NCI-H748 (cell line): ENCODE data around the gene LIME1.

Experiments
- DNase-seq: peaks from one replicate; lab custom pipeline; 2025; ENCODE audit not compliant: unreplicated experiment; lab: John Stamatoyannopoulos, UW

The LIME1 gene

DNA sequence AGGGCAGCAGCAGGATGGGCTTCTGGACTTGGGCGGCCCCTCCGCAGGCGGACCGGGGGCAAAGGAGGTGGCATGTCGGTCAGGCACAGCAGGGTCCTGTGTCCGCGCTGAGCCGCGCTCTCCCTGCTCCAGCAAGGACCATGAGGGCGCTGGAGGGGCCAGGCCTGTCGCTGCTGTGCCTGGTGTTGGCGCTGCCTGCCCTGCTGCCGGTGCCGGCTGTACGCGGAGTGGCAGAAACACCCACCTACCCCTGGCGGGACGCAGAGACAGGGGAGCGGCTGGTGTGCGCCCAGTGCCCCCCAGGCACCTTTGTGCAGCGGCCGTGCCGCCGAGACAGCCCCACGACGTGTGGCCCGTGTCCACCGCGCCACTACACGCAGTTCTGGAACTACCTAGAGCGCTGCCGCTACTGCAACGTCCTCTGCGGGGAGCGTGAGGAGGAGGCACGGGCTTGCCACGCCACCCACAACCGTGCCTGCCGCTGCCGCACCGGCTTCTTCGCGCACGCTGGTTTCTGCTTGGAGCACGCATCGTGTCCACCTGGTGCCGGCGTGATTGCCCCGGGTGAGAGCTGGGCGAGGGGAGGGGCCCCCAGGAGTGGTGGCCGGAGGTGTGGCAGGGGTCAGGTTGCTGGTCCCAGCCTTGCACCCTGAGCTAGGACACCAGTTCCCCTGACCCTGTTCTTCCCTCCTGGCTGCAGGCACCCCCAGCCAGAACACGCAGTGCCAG lies 39.7 kb upstream of the LIME1 start, which contains the start of gene TNFRSF6B:
TSS of gene TNFRSF6B (plus strand) at position 25 of the 729 bp plus-strand sequence. CDS start at position 141, 116 bp downstream.
- DNase-seq, result no peak

DNA sequence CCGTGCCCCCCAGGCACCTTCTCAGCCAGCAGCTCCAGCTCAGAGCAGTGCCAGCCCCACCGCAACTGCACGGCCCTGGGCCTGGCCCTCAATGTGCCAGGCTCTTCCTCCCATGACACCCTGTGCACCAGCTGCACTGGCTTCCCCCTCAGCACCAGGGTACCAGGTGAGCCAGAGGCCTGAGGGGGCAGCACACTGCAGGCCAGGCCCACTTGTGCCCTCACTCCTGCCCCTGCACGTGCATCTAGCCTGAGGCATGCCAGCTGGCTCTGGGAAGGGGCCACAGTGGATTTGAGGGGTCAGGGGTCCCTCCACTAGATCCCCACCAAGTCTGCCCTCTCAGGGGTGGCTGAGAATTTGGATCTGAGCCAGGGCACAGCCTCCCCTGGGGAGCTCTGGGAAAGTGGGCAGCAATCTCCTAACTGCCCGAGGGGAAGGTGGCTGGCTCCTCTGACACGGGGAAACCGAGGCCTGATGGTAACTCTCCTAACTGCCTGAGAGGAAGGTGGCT lies 39.1 kb upstream of the LIME1 start:
- no peak for DNase-seq

DNA sequence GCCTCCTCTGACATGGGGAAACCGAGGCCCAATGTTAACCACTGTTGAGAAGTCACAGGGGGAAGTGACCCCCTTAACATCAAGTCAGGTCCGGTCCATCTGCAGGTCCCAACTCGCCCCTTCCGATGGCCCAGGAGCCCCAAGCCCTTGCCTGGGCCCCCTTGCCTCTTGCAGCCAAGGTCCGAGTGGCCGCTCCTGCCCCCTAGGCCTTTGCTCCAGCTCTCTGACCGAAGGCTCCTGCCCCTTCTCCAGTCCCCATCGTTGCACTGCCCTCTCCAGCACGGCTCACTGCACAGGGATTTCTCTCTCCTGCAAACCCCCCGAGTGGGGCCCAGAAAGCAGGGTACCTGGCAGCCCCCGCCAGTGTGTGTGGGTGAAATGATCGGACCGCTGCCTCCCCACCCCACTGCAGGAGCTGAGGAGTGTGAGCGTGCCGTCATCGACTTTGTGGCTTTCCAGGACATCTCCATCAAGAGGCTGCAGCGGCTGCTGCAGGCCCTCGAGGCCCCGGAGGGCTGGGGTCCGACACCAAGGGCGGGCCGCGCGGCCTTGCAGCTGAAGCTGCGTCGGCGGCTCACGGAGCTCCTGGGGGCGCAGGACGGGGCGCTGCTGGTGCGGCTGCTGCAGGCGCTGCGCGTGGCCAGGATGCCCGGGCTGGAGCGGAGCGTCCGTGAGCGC lies 38.5 kb upstream of the LIME1 start:
- no peak for DNase-seq

DNA sequence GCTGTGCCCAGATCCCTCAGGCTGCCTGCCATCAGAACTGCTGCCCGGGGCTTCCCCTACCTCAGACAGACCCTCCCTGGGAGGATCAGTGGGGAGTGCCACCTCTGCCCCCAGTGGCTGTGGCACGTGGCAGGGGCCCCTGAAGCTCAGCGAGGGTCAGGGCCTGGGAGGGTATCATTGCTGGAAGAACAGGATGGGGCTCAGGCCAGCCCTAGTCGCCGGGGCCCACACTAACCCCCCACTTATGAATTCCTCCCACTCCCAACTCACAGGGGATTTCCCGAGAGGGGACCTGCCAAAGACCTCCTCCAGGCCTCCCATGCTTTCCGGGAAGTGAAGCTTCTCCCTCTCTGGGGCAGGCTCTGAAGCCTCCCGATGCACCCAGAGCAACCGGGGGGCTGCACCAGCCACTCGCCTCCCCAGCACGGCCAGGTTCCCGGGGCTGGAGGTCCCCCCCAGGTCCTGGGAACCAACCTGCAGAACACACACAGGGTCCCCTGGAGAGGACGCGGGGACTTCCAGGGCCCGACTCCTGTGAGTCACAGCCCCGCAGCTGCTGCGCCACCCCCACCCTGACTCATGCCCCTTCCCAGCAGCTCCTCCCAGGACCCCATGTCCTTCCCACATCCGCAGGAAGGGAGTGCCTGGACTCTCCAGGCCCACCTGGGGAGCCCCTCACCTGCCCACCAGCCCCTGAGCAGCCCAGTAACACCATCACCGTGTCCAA lies 37.6 kb upstream of the LIME1 start:
- no peak for DNase-seq

- no peak for DNase-seq
These were observed 36.8 kb upstream of the LIME1 start for GRCh38 chr20:63699466-63700198.

DNA sequence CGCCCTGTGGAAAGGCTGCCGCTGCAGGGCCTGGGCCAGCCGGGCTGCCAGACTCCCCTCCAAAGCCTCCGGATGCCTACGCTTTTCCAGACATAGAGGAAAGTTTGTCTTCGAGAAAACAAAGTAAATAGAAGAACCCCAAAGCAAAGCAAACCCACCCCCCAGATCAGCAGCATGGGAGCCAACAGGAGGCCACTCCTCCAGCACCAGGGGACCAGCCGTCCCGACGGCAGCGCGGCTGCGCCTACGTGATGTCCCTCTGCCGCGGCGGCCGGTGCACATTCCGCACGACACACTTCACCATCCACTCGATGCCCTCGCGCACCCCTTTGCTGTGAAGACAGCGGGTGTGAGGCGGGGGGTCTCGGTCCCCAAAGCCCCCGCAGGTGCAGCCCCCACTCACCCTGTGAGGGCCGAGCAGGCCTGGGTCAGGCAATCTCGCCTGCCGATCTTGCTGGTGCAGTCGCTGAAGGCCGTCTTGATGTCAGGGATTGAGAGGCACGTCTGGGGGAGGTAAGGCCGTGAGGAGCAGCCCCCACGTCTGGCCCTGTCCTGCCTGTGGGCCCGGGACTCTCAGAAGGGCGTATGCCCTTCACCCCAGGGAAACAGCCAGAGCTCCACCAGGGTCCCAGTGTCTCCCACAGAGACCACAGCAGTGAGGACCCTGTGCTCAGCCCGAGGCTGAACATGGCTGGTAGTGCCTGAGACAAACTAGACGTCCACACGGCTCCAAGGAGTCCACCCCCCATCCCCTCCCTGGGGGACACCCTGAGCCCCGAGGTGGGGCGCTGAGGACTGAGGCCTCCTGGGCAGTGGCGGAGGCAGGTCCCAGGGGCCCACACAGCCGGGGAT lies 36.0 kb upstream of the LIME1 start:
- DNase-seq, result no peak

DNA sequence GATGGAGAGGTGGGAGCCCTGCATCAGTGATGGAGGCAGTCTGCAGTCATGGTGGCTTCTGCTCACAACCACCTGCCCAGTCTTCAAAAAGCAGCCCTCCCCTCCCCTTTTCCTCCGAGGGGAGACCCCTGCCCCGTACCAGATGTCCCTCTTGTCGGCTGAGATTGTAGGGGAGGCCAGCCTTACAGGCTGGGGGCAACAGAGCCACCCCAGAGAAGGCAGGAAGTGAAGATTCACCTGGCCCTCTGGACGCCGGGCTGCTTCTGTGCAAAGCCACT lies 35.5 kb upstream of the LIME1 start:
- DNase-seq, result no peak

- DNase-seq, result no peak
These were observed 35.0 kb upstream of the LIME1 start for GRCh38 chr20:63701329-63702035.

GRCh38 chr20:63702036-63702665 lies 34.3 kb upstream of the LIME1 start:
- DNase-seq, result no peak

GRCh38 chr20:63702751-63703470 lies 33.6 kb upstream of the LIME1 start:
- DNase-seq, result no peak

GRCh38 chr20:63703471-63703975 lies 32.9 kb upstream of the LIME1 start:
- DNase-seq, result no peak

DNA sequence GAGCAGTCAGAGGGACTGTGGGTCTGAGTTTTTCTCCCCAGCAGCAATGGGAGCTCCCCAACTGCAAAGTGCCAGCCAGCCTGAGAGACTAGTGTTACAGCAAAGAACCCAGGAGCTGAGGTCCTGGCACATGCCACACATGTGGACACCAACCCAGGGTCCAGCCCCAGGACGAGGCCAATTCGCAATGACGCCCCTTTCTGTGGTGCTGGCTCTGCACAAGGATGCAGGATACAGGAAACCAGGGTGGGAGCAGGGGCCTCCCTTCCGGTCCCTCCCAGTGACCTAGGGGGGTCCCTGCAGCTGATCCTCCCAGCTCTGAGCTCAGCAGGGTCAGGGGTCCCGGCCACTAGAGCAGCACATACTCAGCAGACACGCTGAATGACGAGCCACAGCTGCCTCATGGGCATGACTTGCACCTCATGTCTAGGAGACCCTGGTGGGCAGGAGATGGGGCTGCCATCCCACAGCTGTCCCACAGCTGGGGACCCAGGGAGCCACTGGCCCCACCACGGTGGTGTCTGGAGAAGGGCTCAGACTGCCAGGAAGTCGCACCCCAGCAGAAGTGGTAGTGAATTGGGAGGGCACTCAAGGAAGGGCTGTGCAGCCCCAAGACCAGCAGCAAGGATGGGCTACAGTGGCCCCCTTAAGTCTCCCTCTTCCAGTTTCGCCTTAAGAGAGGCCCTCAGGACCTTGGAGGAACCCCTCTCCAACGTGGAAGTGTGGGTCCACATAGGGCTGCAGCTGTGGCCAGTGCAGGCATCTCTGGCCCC lies 32.3 kb upstream of the LIME1 start:
- no peak for DNase-seq

DNA sequence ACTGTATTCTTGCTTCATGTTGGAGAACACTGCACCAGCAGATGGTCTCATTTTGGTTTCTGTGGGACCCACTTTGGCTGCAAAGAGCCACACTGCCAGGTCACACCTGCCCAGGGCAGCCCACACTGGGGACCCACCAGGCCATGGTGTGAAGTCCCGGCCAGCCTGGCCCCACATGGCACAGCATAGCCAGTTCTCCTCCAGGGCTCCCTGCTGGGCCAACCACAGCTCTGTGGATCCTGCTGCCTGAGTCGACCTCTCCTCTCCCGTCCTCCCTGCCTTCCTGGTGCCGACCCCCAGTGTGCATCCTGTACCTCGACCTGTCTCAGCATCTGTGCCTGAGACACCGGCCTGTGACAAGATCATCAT lies 31.7 kb upstream of the LIME1 start:
- DNase-seq, result no peak

DNA sequence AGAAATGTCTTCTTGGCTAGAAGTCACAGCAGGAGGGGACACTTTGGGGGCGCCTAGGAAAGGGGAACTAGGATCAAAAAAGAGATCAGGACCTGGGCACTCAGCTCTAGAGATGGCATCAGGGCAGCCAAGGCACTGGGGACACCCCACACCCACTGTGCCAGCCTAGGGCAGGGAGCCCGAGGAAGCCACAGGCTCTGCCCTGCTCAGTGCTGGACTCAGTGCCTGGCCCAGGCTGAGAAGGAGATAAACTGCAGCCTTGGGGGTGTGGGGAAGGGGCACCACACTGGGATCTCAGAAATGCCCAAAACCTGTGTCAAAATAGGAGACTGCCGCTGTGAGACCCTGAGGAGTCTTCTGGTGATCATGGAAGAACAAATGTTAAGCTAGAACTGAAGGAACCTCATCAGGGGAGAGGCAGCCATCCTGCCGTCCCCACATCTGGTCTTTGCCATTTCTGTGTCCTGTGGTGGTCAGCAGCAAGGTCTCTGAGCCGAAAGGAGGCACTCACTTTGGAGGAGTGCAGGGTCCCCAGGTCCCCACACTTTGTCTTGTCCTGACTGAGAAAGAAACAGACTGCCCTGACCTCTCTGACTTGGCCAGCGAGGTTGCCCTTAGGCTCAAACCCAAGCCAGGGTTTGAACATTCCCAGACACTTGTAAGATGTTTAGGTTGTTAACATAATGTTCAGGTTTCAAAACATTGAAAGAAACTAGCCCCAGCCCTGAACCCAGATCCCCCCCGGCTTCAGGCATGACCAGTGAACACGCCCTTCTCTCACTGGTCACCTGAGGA lies 31.0 kb upstream of the LIME1 start:
- no peak for DNase-seq

- DNase-seq, result no peak
These were observed 30.3 kb upstream of the LIME1 start for GRCh38 chr20:63706027-63706695.

DNA sequence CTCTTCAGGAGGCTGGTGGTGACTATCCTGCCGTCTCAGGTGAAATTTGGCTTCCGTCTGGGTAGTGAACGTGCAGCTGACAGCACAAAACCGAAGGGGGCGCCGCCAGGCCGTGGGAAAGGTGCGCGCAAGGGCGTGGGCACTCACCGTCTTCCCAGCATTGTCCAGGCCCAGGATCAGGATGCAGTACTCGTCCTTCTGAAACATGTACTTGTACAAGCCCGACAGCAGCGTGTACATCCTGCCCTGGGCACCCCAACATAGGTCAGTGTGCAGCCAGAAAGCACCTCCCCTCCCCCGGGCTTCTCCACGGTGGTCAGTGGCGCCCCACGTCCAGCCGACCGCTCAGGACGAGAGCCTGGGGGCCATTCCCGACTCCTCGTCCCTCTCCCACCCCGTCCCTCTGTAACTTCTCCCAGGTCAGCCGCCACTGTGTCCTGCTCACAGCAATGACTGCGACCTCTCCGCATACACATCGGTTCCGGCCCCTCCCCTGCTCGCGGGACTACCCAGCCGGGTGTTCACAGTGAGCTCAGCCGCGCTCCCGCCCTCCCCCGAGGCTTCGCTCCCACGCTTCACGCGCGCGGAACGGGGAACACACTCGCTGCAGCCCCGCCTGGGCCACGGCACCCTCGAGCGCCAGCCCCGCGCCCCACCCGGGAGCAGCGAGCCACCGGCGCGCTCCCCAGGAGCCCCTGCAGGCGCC lies 29.5 kb upstream of the LIME1 start:
- DNase-seq, result peak; percentile 40
